Endodermal cell (in vitro differentiated cells): ENCODE measurements around the gene EARS2. TPM values are rescaled to one million over a fixed set of nuclear protein-coding genes. Genes with fewer than 3 reads are reported as not detected.

Experiments
- DNase-seq: peaks from one replicate; pipeline ENCODE4 v3.0.0-alpha.2; 2017
- H3K27ac ChIP-seq: 2 replicates; pipeline ENCODE4 v1.5.1; 2013; ENCODE audit warnings: mild to moderate bottlenecking, low read depth, low read length, moderate library complexity
- H3K27me3 ChIP-seq: 2 replicates; pipeline ENCODE4 v1.6.1; 2013; ENCODE audit warnings: mild to moderate bottlenecking, low read length, moderate library complexity; ENCODE audit not compliant: insufficient read depth, control insufficient read depth, poor library complexity, severe bottlenecking
- H3K36me3 ChIP-seq: 2 replicates; pipeline ENCODE4 v1.7.0; 2013; ENCODE audit warnings: mild to moderate bottlenecking, low read length, moderate library complexity; ENCODE audit not compliant: control insufficient read depth, insufficient read depth
- H3K4me1 ChIP-seq: one replicate; pipeline ENCODE4 v1.7.0; 2013; ENCODE audit warnings: low read length; ENCODE audit not compliant: control insufficient read depth, insufficient read depth
- H3K4me3 ChIP-seq: 2 replicates; pipeline ENCODE4 v1.5.1; 2013; ENCODE audit warnings: mild to moderate bottlenecking, low read length, moderate library complexity
- H3K9ac ChIP-seq: 2 replicates; pipeline ENCODE4 v1.6.1; 2013; ENCODE audit warnings: mild to moderate bottlenecking, low read length, moderate library complexity; ENCODE audit not compliant: poor library complexity, severe bottlenecking; ENCODE audit errors: extremely low read depth
- H3K9me3 ChIP-seq: 2 replicates; pipeline ENCODE4 v1.6.1; 2013; ENCODE audit warnings: mild to moderate bottlenecking, low read length, moderate library complexity; ENCODE audit not compliant: control insufficient read depth
- H3K27ac Mint-ChIP-seq: 2 replicates; pipeline ENCODE4 v1.8.0; 2020; ENCODE audit warnings: mixed read lengths
- H3K27me3 Mint-ChIP-seq: 2 replicates; pipeline ENCODE4 v1.8.0; 2021; ENCODE audit warnings: mild to moderate bottlenecking, mixed read lengths; ENCODE audit not compliant: insufficient read depth
- H3K36me3 Mint-ChIP-seq: 2 replicates; pipeline ENCODE4 v1.8.0; 2020; ENCODE audit warnings: low read depth, mixed read lengths
- H3K4me1 Mint-ChIP-seq: 2 replicates; pipeline ENCODE4 v1.8.0; 2020; ENCODE audit warnings: mixed read lengths
- H3K4me3 Mint-ChIP-seq: 2 replicates; pipeline ENCODE4 v1.8.0; 2020; ENCODE audit warnings: mild to moderate bottlenecking, moderate library complexity, mixed read lengths
- H3K9me3 Mint-ChIP-seq: 2 replicates; pipeline ENCODE4 v1.8.0; 2020; ENCODE audit warnings: mild to moderate bottlenecking, mixed read lengths
- WGBS, 2 experiments: methylation state at CpG; one replicate each; pipeline versions ENCODE4 v1.1.5 to v1.1.7; 2013; ENCODE audit warnings: missing lambda C conversion rate in 2 of 2, mixed read lengths in 1 of 2; ENCODE audit not compliant: insufficient coverage in 1 of 2, insufficient read length in 1 of 2; 5-methylcytosine and 5-hydroxymethylcytosine counted together
- total RNA-seq, 2 donors: library from RNA; stranded (reverse); fragmentation: NEBNext Ultra II Directional in 1 of 2; extraction: Animal tissue kit (Norgen Biotek cat#: 25700) in 1 of 2; gene quantifications; 2 replicates in 1 of 2; 3 replicates in 1 of 2; pipeline ENCODE4 v1.2.1, GENCODE V29; 2021
- TF ChIP-seq, protein P1 (sequence below): fragments of 200-600 bp; sonication (generic); conservative IDR thresholded peaks from 2 replicates; pipeline ENCODE4 v1.5.0; 2021; ENCODE audit warnings: antibody characterized with exemption, mild to moderate bottlenecking

EARS2 gene
- total RNA-seq, 2 donors from 2014 or later = 32.0 to 36.1 TPM

DNA sequence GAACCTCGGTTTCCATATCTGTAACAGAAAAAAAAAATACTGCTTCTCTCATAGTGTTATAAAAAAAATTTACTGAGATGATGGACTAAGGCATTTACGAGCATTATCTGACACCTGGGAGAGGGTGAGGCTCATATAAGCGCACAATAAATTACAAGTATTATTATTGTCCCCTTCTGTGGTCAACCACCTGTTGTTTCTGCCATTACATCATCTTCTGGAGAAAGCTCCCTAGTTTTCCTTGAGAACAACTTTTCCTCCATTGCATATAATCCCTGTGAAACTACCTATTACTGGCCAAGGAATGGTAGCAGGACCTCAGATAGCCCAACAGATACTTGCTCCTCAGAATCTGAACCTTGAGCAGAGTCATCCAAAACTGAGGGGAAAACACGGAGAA, 35.2 kb downstream of the EARS2 start:
- H3K27me3 ChIP-seq = no peaks in the 10 kb centered on the region
- Mint-ChIP-seq H3K9me3 (no peaks in the 10 kb centered on the region), H3K4me3 (no peak overlapping the region), H3K4me1 (no peaks in the 10 kb centered on the region), H3K36me3 (peaks cover 67% of the 10 kb centered on the region), H3K27me3 (no peaks in the 10 kb centered on the region), H3K27ac (no peak overlapping the region)
- H3K36me3 ChIP-seq = peaks cover 70% of the 10 kb centered on the region
- H3K9me3 ChIP-seq = no peaks in the 10 kb centered on the region
- H3K4me3 ChIP-seq = no peak overlapping the region
- H3K9ac ChIP-seq = no peak overlapping the region
- no peak for DNase-seq
- WGBS, 2 experiments = 90 to 100% methylated on average over 2 to 4 of the region's 4 CpGs
- H3K27ac ChIP-seq = no peak overlapping the region
- no peaks in the 10 kb centered on the region for H3K4me1 ChIP-seq
- TF ChIP-seq, protein P1, sequence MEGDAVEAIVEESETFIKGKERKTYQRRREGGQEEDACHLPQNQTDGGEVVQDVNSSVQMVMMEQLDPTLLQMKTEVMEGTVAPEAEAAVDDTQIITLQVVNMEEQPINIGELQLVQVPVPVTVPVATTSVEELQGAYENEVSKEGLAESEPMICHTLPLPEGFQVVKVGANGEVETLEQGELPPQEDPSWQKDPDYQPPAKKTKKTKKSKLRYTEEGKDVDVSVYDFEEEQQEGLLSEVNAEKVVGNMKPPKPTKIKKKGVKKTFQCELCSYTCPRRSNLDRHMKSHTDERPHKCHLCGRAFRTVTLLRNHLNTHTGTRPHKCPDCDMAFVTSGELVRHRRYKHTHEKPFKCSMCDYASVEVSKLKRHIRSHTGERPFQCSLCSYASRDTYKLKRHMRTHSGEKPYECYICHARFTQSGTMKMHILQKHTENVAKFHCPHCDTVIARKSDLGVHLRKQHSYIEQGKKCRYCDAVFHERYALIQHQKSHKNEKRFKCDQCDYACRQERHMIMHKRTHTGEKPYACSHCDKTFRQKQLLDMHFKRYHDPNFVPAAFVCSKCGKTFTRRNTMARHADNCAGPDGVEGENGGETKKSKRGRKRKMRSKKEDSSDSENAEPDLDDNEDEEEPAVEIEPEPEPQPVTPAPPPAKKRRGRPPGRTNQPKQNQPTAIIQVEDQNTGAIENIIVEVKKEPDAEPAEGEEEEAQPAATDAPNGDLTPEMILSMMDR = no peak

DNA sequence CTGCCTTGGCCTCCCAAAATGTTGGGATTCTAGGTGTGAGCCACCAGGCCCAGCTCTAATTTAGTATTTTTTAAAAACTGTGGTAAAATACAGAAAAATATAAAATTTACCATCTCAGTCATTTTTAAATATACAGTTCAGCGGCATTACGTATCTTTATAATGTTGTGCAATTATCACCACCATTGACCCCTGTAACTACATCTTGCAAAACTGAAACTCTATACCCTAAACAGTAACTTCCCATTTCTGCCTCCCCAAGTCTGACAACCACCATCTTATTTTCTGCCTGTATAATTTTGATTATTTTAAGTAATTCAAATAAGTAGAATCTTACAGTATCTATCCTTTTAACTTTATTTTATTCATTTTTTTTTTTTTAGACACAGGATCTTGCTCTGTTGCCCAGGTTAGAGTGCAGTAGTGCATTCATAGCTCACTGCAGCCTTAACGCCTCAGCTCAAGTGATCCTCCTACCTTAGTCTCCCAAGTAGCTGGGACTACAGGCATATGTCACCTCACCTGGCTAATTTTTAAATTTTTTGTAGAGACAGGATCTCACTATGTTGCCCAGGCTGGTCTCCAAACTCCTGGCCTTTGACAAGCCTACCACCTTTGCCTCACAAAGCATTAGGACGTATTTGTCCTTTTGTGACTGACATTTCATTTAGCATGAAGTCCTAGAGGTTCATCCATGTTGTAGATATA, 36.0 kb downstream of the EARS2 start:
- Mint-ChIP-seq H3K9me3 (no peaks in the 10 kb centered on the region), H3K36me3 (peaks cover 63% of the 10 kb centered on the region), H3K27ac (no peak overlapping the region), H3K27me3 (no peaks in the 10 kb centered on the region), H3K4me3 (no peak overlapping the region), H3K4me1 (no peaks in the 10 kb centered on the region)
- Histone ChIP-seq H3K4me3 (no peak overlapping the region), H3K4me1 (no peaks in the 10 kb centered on the region), H3K9ac (no peak overlapping the region), H3K27me3 (no peaks in the 10 kb centered on the region), H3K27ac (no peak overlapping the region), H3K9me3 (no peaks in the 10 kb centered on the region), H3K36me3 (peaks cover 65% of the 10 kb centered on the region)
- TF ChIP-seq, protein P1 = no peak
- 94 to 96% methylated on average over 3 of the region's 4 CpGs for WGBS, 2 experiments
- no peak for DNase-seq

DNA sequence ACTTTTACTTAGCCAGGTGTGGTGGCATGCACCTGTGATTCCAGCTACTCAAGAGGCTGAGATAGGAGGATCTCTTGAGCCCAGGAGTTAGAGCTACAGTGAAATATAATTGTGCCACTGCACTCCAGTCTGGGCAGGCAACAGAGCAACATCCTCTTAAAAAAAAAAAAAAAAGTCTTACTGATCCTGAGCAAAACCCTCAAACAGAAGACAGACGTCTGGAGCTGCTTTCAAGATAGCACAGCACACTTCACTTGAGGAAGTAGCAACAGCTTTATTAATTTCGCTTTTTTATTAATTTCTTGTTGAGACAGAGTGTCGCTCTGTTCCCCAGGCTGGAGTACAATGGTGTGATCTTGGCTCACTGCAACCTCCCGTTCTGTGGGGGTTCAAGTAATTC, 36.6 kb downstream of the EARS2 start:
- H3K9me3 Mint-ChIP-seq = no peaks in the 10 kb centered on the region
- Histone ChIP-seq H3K4me1 (no peaks in the 10 kb centered on the region), H3K4me3 (no peak overlapping the region), H3K36me3 (peaks cover 64% of the 10 kb centered on the region), H3K9ac (no peak overlapping the region), H3K27ac (no peak overlapping the region), H3K27me3 (no peaks in the 10 kb centered on the region), H3K9me3 (no peaks in the 10 kb centered on the region)
- no peak for DNase-seq
- peaks cover 64% of the 10 kb centered on the region for H3K36me3 Mint-ChIP-seq
- no peaks in the 10 kb centered on the region for H3K27me3 Mint-ChIP-seq
- TF ChIP-seq, protein P1 = no peak
- H3K4me1 Mint-ChIP-seq = no peaks in the 10 kb centered on the region
- 93 to 96% methylated on average over 4 of the region's 4 CpGs for WGBS, 2 experiments
- no peak overlapping the region for H3K4me3 Mint-ChIP-seq
- no peak overlapping the region for H3K27ac Mint-ChIP-seq
